Uterus (tissue), 4 donors: ENCODE data around the gene DUS2. TPM values are rescaled to one million over a fixed set of nuclear protein-coding genes. Genes with fewer than 3 reads are reported as not detected.
A peak's percentile ranks its signal among the peaks of the same experiment; 100 is the strongest.
"Not testable (repeated sequence)": the region's sequence is repeated elsewhere in the genome, so short reads cannot be mapped to it uniquely, and the experiment has no call there.

ENCODE experiments used
- DNase-seq, 2 donors: peaks; one replicate each; pipeline ENCODE4 v3.0.0-alpha.2; 2019 to 2020
- H3K27ac ChIP-seq, 2 donors: fragments of 200-600 bp; sonication (generic); 1 replicate in 1 of 2; 2 replicates in 1 of 2; pipeline ENCODE4 v1.5.1; 2016 to 2018
- H3K27me3 ChIP-seq, 2 donors: fragments of 200-600 bp; sonication (generic); one replicate each; pipeline ENCODE4 v1.5.1; 2018 to 2019; ENCODE audit warnings: control low read depth in 1 of 2
- H3K36me3 ChIP-seq, 2 donors: fragments of 200-600 bp; sonication (generic); one replicate each; pipeline ENCODE4 v1.5.1; 2019; ENCODE audit warnings: control low read depth in 1 of 2
- H3K4me1 ChIP-seq, 2 donors: fragments of 200-600 bp; sonication (generic); one replicate each; pipeline ENCODE4 v1.5.1; 2018 to 2019; ENCODE audit warnings: control low read depth in 1 of 2
- H3K4me3 ChIP-seq, 2 donors: fragments of 200-600 bp; sonication (generic); 1 replicate in 1 of 2; 2 replicates in 1 of 2; pipeline ENCODE4 v1.5.1; 2018 to 2019; ENCODE audit warnings: mild to moderate bottlenecking in 1 of 2
- H3K9me3 ChIP-seq, 2 donors: fragments of 200-600 bp; sonication (generic); one replicate each; pipeline ENCODE4 v1.5.1; 2019; ENCODE audit warnings: control low read depth in 1 of 2
- POLR2A ChIP-seq, 2 donors: fragments of 450-650 bp; IDR thresholded peaks; one replicate each; pipeline ENCODE4 v1.6.1; 2016; ENCODE audit warnings: antibody characterized with exemption in 2 of 2, mild to moderate bottlenecking in 1 of 2, moderate library complexity in 1 of 2
- intact Hi-C: fragments of 100-400 bp; cut with DNase I; formaldehyde crosslinking; loops from one replicate; pipeline ENCODE4 v1.15.1; 2023; ENCODE audit warnings: low total_unique reads
- total RNA-seq, 4 donors: library from RNA; depleted of rRNA in 3 of 4; stranded (reverse); fragments of >200 nt in 3 of 4; gene quantifications; one replicate each; pipeline versions ENCODE4 v1.1.0 to v1.2.4, GENCODE V29; 2014 to 2023
- TF ChIP-seq, protein P1 (sequence below), 4 experiments: fragments of 200-600 bp in 2 of 4; fragments of 450-650 bp in 2 of 4; sonication (generic) in 2 of 4; IDR thresholded peaks; one replicate each; pipeline ENCODE4 v1.5.1; 2016 to 2019; ENCODE audit warnings: antibody characterized with exemption in 4 of 4, mild to moderate bottlenecking in 2 of 4, moderate library complexity in 1 of 4
- donor health status: DM: yes; HTN: yes; CAD: no.

DUS2 gene
- total RNA-seq, 4 donors from 2014 or later, result 2.0 to 18.4 (median 5.6) TPM

- TF ChIP-seq POLR2A (IDR thresholded peaks at IDR 0.05), result no peak
- TF ChIP-seq, protein P1, sequence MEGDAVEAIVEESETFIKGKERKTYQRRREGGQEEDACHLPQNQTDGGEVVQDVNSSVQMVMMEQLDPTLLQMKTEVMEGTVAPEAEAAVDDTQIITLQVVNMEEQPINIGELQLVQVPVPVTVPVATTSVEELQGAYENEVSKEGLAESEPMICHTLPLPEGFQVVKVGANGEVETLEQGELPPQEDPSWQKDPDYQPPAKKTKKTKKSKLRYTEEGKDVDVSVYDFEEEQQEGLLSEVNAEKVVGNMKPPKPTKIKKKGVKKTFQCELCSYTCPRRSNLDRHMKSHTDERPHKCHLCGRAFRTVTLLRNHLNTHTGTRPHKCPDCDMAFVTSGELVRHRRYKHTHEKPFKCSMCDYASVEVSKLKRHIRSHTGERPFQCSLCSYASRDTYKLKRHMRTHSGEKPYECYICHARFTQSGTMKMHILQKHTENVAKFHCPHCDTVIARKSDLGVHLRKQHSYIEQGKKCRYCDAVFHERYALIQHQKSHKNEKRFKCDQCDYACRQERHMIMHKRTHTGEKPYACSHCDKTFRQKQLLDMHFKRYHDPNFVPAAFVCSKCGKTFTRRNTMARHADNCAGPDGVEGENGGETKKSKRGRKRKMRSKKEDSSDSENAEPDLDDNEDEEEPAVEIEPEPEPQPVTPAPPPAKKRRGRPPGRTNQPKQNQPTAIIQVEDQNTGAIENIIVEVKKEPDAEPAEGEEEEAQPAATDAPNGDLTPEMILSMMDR (IDR thresholded peaks at IDR 0.05), result no peak
- H3K4me3 ChIP-seq, result no peak overlapping the region
- no peaks in the 10 kb centered on the region for H3K36me3 ChIP-seq
- DNase-seq, result no peak
- no peaks in the 10 kb centered on the region for H3K9me3 ChIP-seq
- no peak overlapping the region for H3K27ac ChIP-seq
- intact Hi-C loops, result no loop called here
- no peaks in the 10 kb centered on the region for H3K27me3 ChIP-seq
- H3K4me1 ChIP-seq, result peaks cover 3% of the 10 kb centered on the region in 2 donors
Measured at GRCh38 chr16:68021490-68021889, 1.6 kb upstream of the DUS2 start.

GRCh38 chr16:68022278-68022727 lies 781 bp upstream of the DUS2 start:
- no peak for DNase-seq
- TF ChIP-seq POLR2A (IDR thresholded peaks at IDR 0.05), result no peak
- TF ChIP-seq, protein P1 (IDR thresholded peaks at IDR 0.05), result no peak
- H3K27ac ChIP-seq, result peak overlapping the region; percentile 82 to 83
- H3K36me3 ChIP-seq, result no peaks in the 10 kb centered on the region
- H3K9me3 ChIP-seq, result no peaks in the 10 kb centered on the region
- H3K27me3 ChIP-seq, result no peaks in the 10 kb centered on the region
- H3K4me3 ChIP-seq, result peak overlapping the region; percentile 66 to 69
- H3K4me1 ChIP-seq, result peaks cover 3% of the 10 kb centered on the region in 2 donors
- intact Hi-C loops, result no loop called here

DNA sequence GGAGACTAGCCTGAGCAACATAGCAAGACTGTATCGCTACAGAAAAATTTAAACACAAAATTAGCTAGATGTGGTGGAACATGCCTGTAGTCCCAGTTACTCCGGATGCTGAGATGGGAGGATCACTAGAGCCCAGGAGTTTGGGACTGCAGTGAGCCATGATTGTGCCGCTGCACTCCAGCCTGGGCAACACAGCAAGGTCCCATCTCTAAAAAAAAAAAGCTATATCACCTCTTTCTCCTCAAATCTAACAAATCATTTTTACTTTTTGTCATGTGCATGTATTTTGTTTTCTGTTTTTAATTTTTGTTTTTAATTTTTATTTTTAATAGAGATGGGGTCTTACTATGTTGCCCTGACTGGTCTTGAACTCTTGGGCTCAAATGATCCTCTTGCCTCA lies 5.9 kb downstream of the DUS2 start:
- no peak overlapping the region for H3K27ac ChIP-seq
- H3K4me3 ChIP-seq, result no peak overlapping the region
- no peak for DNase-seq
- H3K27me3 ChIP-seq, result no peaks in the 10 kb centered on the region
- H3K4me1 ChIP-seq, result no peaks in the 10 kb centered on the region
- intact Hi-C loops, result no loop called here
- H3K9me3 ChIP-seq, result no peaks in the 10 kb centered on the region
- no peaks in the 10 kb centered on the region for H3K36me3 ChIP-seq
- TF ChIP-seq POLR2A (IDR thresholded peaks at IDR 0.05), result no peak
- TF ChIP-seq, protein P1 (IDR thresholded peaks at IDR 0.05), result no peak

GRCh38 chr16:68030108-68030507 lies 7.0 kb downstream of the DUS2 start:
- H3K27me3 ChIP-seq, H3K4me3 ChIP-seq, H3K9me3 ChIP-seq, H3K36me3 ChIP-seq, H3K4me1 ChIP-seq, H3K27ac ChIP-seq, intact Hi-C loops: not testable (repeated sequence)
- DNase-seq, result peak in 1 of 2 donors; percentile 28

DNA sequence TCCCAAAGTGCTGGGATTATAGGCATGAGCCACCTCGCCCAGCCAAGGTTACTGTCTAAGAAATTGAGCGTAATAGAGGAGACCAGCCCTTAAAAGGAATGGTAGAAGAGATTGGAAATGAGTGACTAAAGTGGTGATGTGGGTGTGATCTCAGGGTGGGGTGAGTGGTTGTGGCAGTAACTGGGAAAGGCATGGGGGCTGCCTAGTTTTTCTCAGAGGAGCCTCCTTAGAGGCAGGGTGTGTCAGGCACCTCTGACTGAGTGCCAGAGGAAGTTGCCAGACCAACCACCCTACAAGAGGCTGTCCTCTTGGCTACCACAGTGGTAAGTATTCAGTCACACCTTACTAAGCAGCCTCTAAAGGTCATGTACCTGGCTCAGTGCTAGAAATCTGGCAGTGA lies 8.9 kb downstream of the DUS2 start:
- Histone ChIP-seq H3K36me3 (no peaks in the 10 kb centered on the region), H3K27me3 (no peaks in the 10 kb centered on the region), H3K9me3 (no peaks in the 10 kb centered on the region), H3K4me1 (no peaks in the 10 kb centered on the region), H3K27ac (no peak overlapping the region), H3K4me3 (no peak overlapping the region)
- intact Hi-C loops, result no loop called here
- TF ChIP-seq POLR2A (IDR thresholded peaks at IDR 0.05), result no peak
- TF ChIP-seq, protein P1 (IDR thresholded peaks at IDR 0.05), result no peak
- DNase-seq, result no peak

- Histone ChIP-seq H3K27ac (no peak overlapping the region), H3K9me3 (no peaks in the 10 kb centered on the region), H3K27me3 (no peaks in the 10 kb centered on the region), H3K36me3 (no peaks in the 10 kb centered on the region), H3K4me1 (no peaks in the 10 kb centered on the region), H3K4me3 (no peak overlapping the region)
- TF ChIP-seq POLR2A (IDR thresholded peaks at IDR 0.05), result no peak
- TF ChIP-seq, protein P1 (IDR thresholded peaks at IDR 0.05), result no peak
- no peak for DNase-seq
- intact Hi-C loops, result no loop called here
Measured at GRCh38 chr16:68033101-68033500, 10.0 kb downstream of the DUS2 start.
